H1 (cell line): ENCODE data around the gene MARCHF3. TPM values are rescaled to one million over a fixed set of nuclear protein-coding genes. Genes with fewer than 3 reads are reported as not detected.

Source experiments
- CTCF ChIA-PET: fragments of 300-600 bp; sonication (Branson Sonifier 250); formaldehyde crosslinking; loops from one replicate; lab custom pipeline; 2021; ENCODE audit not compliant: partially characterized antibody; lab: Charles Lee
- POLR2A ChIA-PET: fragments of 300-600 bp; sonication (Branson Sonifier 250); formaldehyde crosslinking; loops from one replicate; lab custom pipeline; 2021; ENCODE audit warnings: inconsistent platforms; ENCODE audit not compliant: partially characterized antibody; lab: Charles Lee
- DNase-seq, 2 experiments: peaks; one replicate each; pipeline versions ENCODE4 v3.0.0 to v3.0.0-alpha.2; 2010 to 2022; ENCODE audit warnings: low spot score in 2 of 2, low read depth in 1 of 2, mixed read lengths in 1 of 2
- FAIRE-seq: peaks from 2 replicates; lab custom pipeline; 2011; peaks lifted over from hg19 to GRCh38; lab: Jason Lieb, UNC
- H2AFZ ChIP-seq: 2 replicates; pipeline ENCODE4 v1.8.1; 2012; ENCODE audit warnings: low read length, inconsistent platforms
- H2AK5ac ChIP-seq: 2 replicates; pipeline ENCODE4 v1.6.1; 2013; ENCODE audit warnings: low read depth, low read length
- H2BK120ac ChIP-seq: replicated peaks from 2 replicates; pipeline ENCODE3; 2013; ENCODE audit warnings: low read depth, low read length, inconsistent platforms
- H2BK12ac ChIP-seq: 2 replicates; pipeline ENCODE4 v1.6.1; 2013; ENCODE audit warnings: low read depth, low read length
- H2BK15ac ChIP-seq: 2 replicates; pipeline ENCODE4 v1.6.1; 2013; ENCODE audit warnings: low read length
- H2BK20ac ChIP-seq: 2 replicates; pipeline ENCODE4 v1.6.1; 2013; ENCODE audit warnings: low read length
- H2BK5ac ChIP-seq: 2 replicates; pipeline ENCODE4 v1.6.1; 2013; ENCODE audit warnings: low read depth, low read length
- H3K14ac ChIP-seq: 2 replicates; pipeline ENCODE4 v1.6.1; 2013; ENCODE audit warnings: inconsistent platforms; ENCODE audit not compliant: insufficient read length
- H3K18ac ChIP-seq: 2 replicates; pipeline ENCODE4 v1.6.1; 2013; ENCODE audit warnings: low read length; ENCODE audit errors: extremely low read depth
- H3K23ac ChIP-seq: 2 replicates; pipeline ENCODE4 v1.6.1; 2013; ENCODE audit warnings: inconsistent platforms; ENCODE audit not compliant: insufficient read length
- H3K23me2 ChIP-seq: 2 replicates; pipeline ENCODE4 v1.6.1; 2013; ENCODE audit warnings: low read depth, low read length
- H3K27ac ChIP-seq: 2 replicates; pipeline ENCODE4 v1.6.1; 2011; ENCODE audit warnings: low read depth, low read length, inconsistent platforms
- H3K27me3 ChIP-seq, 4 experiments: replicated peaks in 1 of 4; 1 replicate in 1 of 4; 2 replicates in 3 of 4; pipeline versions ENCODE4 v1.6.1 to v1.8.1; 2011 to 2013; ENCODE audit warnings: low read length in 3 of 4, mild to moderate bottlenecking in 3 of 4, inconsistent platforms in 2 of 4, mixed read lengths in 2 of 4, moderate library complexity in 1 of 4; ENCODE audit not compliant: control insufficient read depth in 3 of 4, insufficient read depth in 3 of 4; ENCODE audit errors: extremely low read depth in 1 of 4
- H3K36me3 ChIP-seq, 4 experiments: 2 replicates each; pipeline versions ENCODE4 v1.6.1 to v1.8.1; 2011 to 2013; ENCODE audit warnings: mild to moderate bottlenecking in 4 of 4, low read length in 3 of 4, moderate library complexity in 2 of 4, control low read depth in 1 of 4, inconsistent platforms in 1 of 4; ENCODE audit not compliant: insufficient read depth in 4 of 4, control insufficient read depth in 2 of 4
- H3K4ac ChIP-seq: replicated peaks from 2 replicates; pipeline ENCODE3; 2013; ENCODE audit warnings: low read length, low read depth, mixed read lengths, inconsistent platforms; ENCODE audit not compliant: insufficient read length
- H3K4me1 ChIP-seq, 4 experiments: replicated peaks in 1 of 4; 1 replicate in 1 of 4; 2 replicates in 3 of 4; pipeline versions ENCODE4 v1.6.1 to v1.8.1; 2011 to 2013; ENCODE audit warnings: low read length in 3 of 4, inconsistent platforms in 2 of 4, mixed read lengths in 1 of 4; ENCODE audit not compliant: insufficient read depth in 4 of 4, control insufficient read depth in 3 of 4
- H3K4me2 ChIP-seq, 2 experiments: 2 replicates each; pipeline versions ENCODE4 v1.6.1 to v1.8.1; 2011 to 2013; ENCODE audit warnings: low read depth in 2 of 2, low read length in 2 of 2, control low read depth in 1 of 2, inconsistent platforms in 1 of 2, mild to moderate bottlenecking in 1 of 2; ENCODE audit not compliant: insufficient read depth in 1 of 2
- H3K4me3 ChIP-seq, 4 experiments: fragments of 200-600, 300-600 bp in 1 of 4; sonication (generic), shearing (Covaris generic), sonication (Bioruptor Twin) in 1 of 4; 2 replicates each; pipeline versions ENCODE4 v1.5.1 to v1.8.1; 2011 to 2016; ENCODE audit warnings: low read length in 4 of 4, low read depth in 3 of 4, control low read depth in 2 of 4, inconsistent platforms in 2 of 4, mild to moderate bottlenecking in 2 of 4, mixed read lengths in 1 of 4, moderate library complexity in 1 of 4; ENCODE audit not compliant: insufficient read depth in 2 of 4; ENCODE audit errors: extremely low read depth in 1 of 4
- H3K56ac ChIP-seq: replicated peaks from 2 replicates; pipeline ENCODE3; 2013; ENCODE audit warnings: low read depth, mild to moderate bottlenecking, mixed read lengths, low read length, inconsistent platforms; ENCODE audit not compliant: insufficient read length
- H3K79me1 ChIP-seq: 2 replicates; pipeline ENCODE4 v1.6.1; 2013; ENCODE audit warnings: low read depth, low read length, control low read depth
- H3K79me2 ChIP-seq, 2 experiments: 2 replicates each; pipeline versions ENCODE4 v1.6.1 to v1.8.1; 2012 to 2013; ENCODE audit warnings: low read length in 2 of 2, mild to moderate bottlenecking in 2 of 2, inconsistent platforms in 1 of 2; ENCODE audit not compliant: insufficient read depth in 2 of 2, control insufficient read depth in 1 of 2
- H3K9ac ChIP-seq, 4 experiments: replicated peaks in 1 of 4; 1 replicate in 1 of 4; 2 replicates in 3 of 4; pipeline versions ENCODE4 v1.6.1 to v1.8.1; 2011 to 2013; ENCODE audit warnings: low read depth in 3 of 4, low read length in 3 of 4, control low read depth in 2 of 4, mild to moderate bottlenecking in 2 of 4, moderate library complexity in 2 of 4, inconsistent platforms in 1 of 4; ENCODE audit errors: extremely low read depth in 1 of 4
- H3K9me3 ChIP-seq, 2 experiments: 2 replicates each; pipeline versions ENCODE4 v1.6.1 to v1.8.1; 2012 to 2013; ENCODE audit warnings: mild to moderate bottlenecking in 2 of 2, moderate library complexity in 2 of 2, control low read depth in 1 of 2, inconsistent platforms in 1 of 2, low read depth in 1 of 2, low read length in 1 of 2, mixed read lengths in 1 of 2; ENCODE audit not compliant: insufficient read depth in 2 of 2
- H4K20me1 ChIP-seq, 2 experiments: replicated peaks in 1 of 2; 2 replicates each; pipeline versions ENCODE3 to v1.8.1; 2011 to 2013; ENCODE audit warnings: inconsistent platforms in 2 of 2, low read length in 2 of 2, mild to moderate bottlenecking in 1 of 2; ENCODE audit not compliant: insufficient read depth in 2 of 2, control insufficient read depth in 1 of 2
- H4K5ac ChIP-seq: 2 replicates; pipeline ENCODE4 v1.6.1; 2013; ENCODE audit warnings: low read length, low read depth, mixed read lengths, inconsistent platforms; ENCODE audit not compliant: insufficient read length
- H4K8ac ChIP-seq: 2 replicates; pipeline ENCODE4 v1.8.0; 2013; ENCODE audit warnings: mild to moderate bottlenecking, moderate library complexity, low read length, inconsistent platforms; ENCODE audit not compliant: insufficient read depth; ENCODE audit errors: extremely low read depth
- H4K91ac ChIP-seq: replicated peaks from 2 replicates; pipeline ENCODE3; 2013; ENCODE audit warnings: low read length, mixed read lengths, inconsistent platforms; ENCODE audit not compliant: insufficient read length
- BACH1 ChIP-seq: IDR thresholded peaks from 2 replicates; pipeline ENCODE4 v1.6.1; 2012; ENCODE audit warnings: low read length, improper control_type of control experiment
- CBX5 ChIP-seq: fragments of 300-800, 300-1000 bp; sonication (generic); IDR thresholded peaks from 2 replicates; pipeline ENCODE4 v1.7.1; 2016; ENCODE audit warnings: antibody characterized with exemption, low read length, low read depth
- CREB1 ChIP-seq: IDR thresholded peaks from 2 replicates; pipeline ENCODE4 v1.6.1; 2012; ENCODE audit warnings: inconsistent platforms
- HDAC2 ChIP-seq, 2 experiments: fragments of 300-600 bp in 1 of 2; sonication (generic) in 1 of 2; IDR thresholded peaks; 2 replicates each; pipeline ENCODE4 v1.6.1; 2011 to 2012; ENCODE audit warnings: low read depth in 2 of 2, low read length in 2 of 2, mild to moderate bottlenecking in 2 of 2, moderate library complexity in 2 of 2, borderline replicate concordance in 1 of 2, inconsistent platforms in 1 of 2
- HDAC6 ChIP-seq: IDR thresholded peaks from one replicate; pipeline ENCODE4 v1.7.1; 2012; ENCODE audit warnings: low read depth, mild to moderate bottlenecking, inconsistent platforms, low read length, moderate library complexity
- JUN ChIP-seq: IDR thresholded peaks from 2 replicates; pipeline ENCODE4 v1.6.1; 2011; ENCODE audit warnings: low read depth, mild to moderate bottlenecking, improper control_type of control experiment, low read length
- KDM5A ChIP-seq: fragments of 200-600 bp; IDR thresholded peaks from 2 replicates; pipeline ENCODE4 v1.7.1; 2012; ENCODE audit warnings: mild to moderate bottlenecking, low read length, inconsistent platforms, mixed read lengths
- PHF8 ChIP-seq: fragments of 200-600 bp; sonication (generic); conservative IDR thresholded peaks from 2 replicates; pipeline ENCODE4 v1.7.1; 2012; ENCODE audit warnings: low read depth, mild to moderate bottlenecking, inconsistent platforms, low read length, moderate library complexity
- POLR2A ChIP-seq, 2 experiments: IDR thresholded peaks; 1 replicate in 1 of 2; 2 replicates in 1 of 2; pipeline ENCODE4 v1.6.1; 2011; ENCODE audit warnings: low read depth in 2 of 2, low read length in 2 of 2, mild to moderate bottlenecking in 2 of 2; ENCODE audit errors: control extremely low read depth in 1 of 2
- RAD21 ChIP-seq, 2 experiments: IDR thresholded peaks in 1 of 2; conservative IDR thresholded peaks in 1 of 2; 2 replicates each; pipeline ENCODE4 v1.6.1; 2011; ENCODE audit warnings: low read depth in 2 of 2, low read length in 2 of 2, improper control_type of control experiment in 1 of 2, inconsistent platforms in 1 of 2, mild to moderate bottlenecking in 1 of 2, moderate library complexity in 1 of 2
- RFX5 ChIP-seq: IDR thresholded peaks from 2 replicates; pipeline ENCODE4 v1.6.1; 2011; ENCODE audit warnings: low read depth, low read length, improper control_type of control experiment, borderline replicate concordance
- RXRA ChIP-seq: IDR thresholded peaks from 2 replicates; pipeline ENCODE4 v1.6.1; 2011; ENCODE audit warnings: low read depth, mild to moderate bottlenecking, low read length, moderate library complexity; ENCODE audit not compliant: insufficient read depth
- SP1 ChIP-seq: IDR thresholded peaks from 2 replicates; pipeline ENCODE4 v1.6.1; 2011; ENCODE audit warnings: low read depth, low read length
- TAF1 ChIP-seq: IDR thresholded peaks from 2 replicates; pipeline ENCODE4 v1.6.1; 2011; ENCODE audit warnings: mild to moderate bottlenecking, low read depth, low read length
- TBP ChIP-seq: IDR thresholded peaks from 2 replicates; pipeline ENCODE4 v1.6.1; 2011; ENCODE audit warnings: low read depth, low read length, improper control_type of control experiment
- WGBS, 2 experiments: shearing (Covaris generic) in 1 of 2; methylation state at CpG; one replicate each; pipeline versions ENCODE4 v1.1.6 to v1.1.7; 2013 to 2015; ENCODE audit warnings: low lambda C conversion rate in 2 of 2, mixed read lengths in 2 of 2, inconsistent platforms in 1 of 2, low coverage in 1 of 2, missing lambda C conversion rate in 1 of 2; ENCODE audit not compliant: insufficient replicate concordance in 2 of 2, insufficient coverage in 1 of 2, insufficient read length in 1 of 2; ENCODE audit errors: extremely low coverage in 1 of 2, missing lambda C conversion rate in 1 of 2; 5-methylcytosine and 5-hydroxymethylcytosine counted together
- polyA plus RNA-seq, 7 experiments: library from polyadenylated mRNA; depleted of rRNA in 3 of 7; stranded (reverse) in 5 of 7; unstranded in 2 of 7; fragments of >200 nt in 5 of 7; fragments of 200-250 nt in 2 of 7; gene quantifications; 1 replicate in 5 of 7; 2 replicates in 1 of 7; 4 replicates in 1 of 7; pipeline versions ENCODE4 v1.2.1 to v1.2.3, GENCODE V29; 2011 to 2013; ENCODE audit warnings: missing spikeins in 2 of 7, mixed read lengths in 2 of 7
- total RNA-seq: library from RNA; stranded (reverse); fragmentation: NEBNext Ultra II Directional; extraction: Animal tissue kit (Norgen Biotek cat#: 25700); gene quantifications from 2 replicates; pipeline ENCODE4 v1.2.1, GENCODE V29; 2021

The MARCHF3 gene
- total and polyA plus RNA-seq, 2 of the 8 experiments (the other 6 are each of a cell fraction or from before 2014, with no cell fraction given): 12.0 to 16.9 TPM

DNA sequence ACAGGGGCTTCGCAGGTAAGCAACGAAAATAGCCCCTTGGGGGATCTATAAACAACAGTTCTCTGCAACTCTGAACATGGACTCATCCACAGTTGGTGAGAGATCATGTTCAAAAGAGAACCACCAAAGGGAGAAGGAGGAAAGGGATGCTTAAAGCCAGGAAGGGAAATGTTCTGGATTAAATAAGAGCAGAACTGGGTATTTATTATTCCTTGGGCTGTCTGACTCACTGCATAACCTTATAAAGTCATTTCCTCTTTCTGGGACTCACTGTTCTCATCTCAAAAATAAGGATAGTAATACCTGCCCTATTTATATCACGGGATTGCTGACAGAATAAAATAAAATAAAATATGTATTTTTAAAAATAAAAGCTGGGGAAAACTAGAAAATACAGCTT lies 11.2 kb upstream of the MARCHF3 start:
- no peak for FAIRE-seq
- H3K36me3 ChIP-seq: no peaks in the 10 kb centered on the region
- peaks cover 2 to 18% (median 11%) of the 10 kb centered on the region in 4 experiments; a peak in 6 of 7 replicates for H3K4me1 ChIP-seq
- no peak overlapping the region for H2BK20ac ChIP-seq
- H2BK120ac ChIP-seq: no peak overlapping the region
- H3K9ac ChIP-seq: no peak overlapping the region
- 88% methylated on average over 3 of the region's 3 CpGs; no CpG with 5 or more reads in 1 of the 2 experiments for WGBS, 2 experiments
- H2BK15ac ChIP-seq: no peak overlapping the region
- no peak overlapping the region for H4K8ac ChIP-seq
- no peaks in the 10 kb centered on the region for H3K79me2 ChIP-seq
- no peaks in the 10 kb centered on the region for H3K23me2 ChIP-seq
- no peak overlapping the region for H2BK5ac ChIP-seq
- H3K4me3 ChIP-seq: no peak overlapping the region
- no peak overlapping the region for H3K14ac ChIP-seq
- H3K18ac ChIP-seq: no peak overlapping the region
- H3K27me3 ChIP-seq: peaks cover 0 to 1% (median 0%) of the 10 kb centered on the region in 4 experiments; a peak in 1 of 7 replicates
- no peaks in the 10 kb centered on the region for H3K79me1 ChIP-seq
- peak overlapping the region; percentile 6 for H4K91ac ChIP-seq
- H2BK12ac ChIP-seq: no peak overlapping the region
- H3K56ac ChIP-seq: no peak overlapping the region
- no peak overlapping the region for H3K23ac ChIP-seq
- POLR2A ChIA-PET: interaction anchor here (1.6 kb wide), 1 partner anchor 11 kb away, joined by 8 read pairs; the partner anchor contains the start of gene MARCHF3
- no peak overlapping the region for H3K27ac ChIP-seq
- H3K4ac ChIP-seq: no peak overlapping the region
- DNase-seq: no peak
- no peaks in the 10 kb centered on the region for H3K9me3 ChIP-seq
- peak overlapping the region; percentile 25 to 46; a peak in 3 of 4 replicates for H3K4me2 ChIP-seq
- H2AFZ ChIP-seq: peak overlapping the region; percentile 15; the same call in 1 of the 2 replicates
- no peaks in the 10 kb centered on the region for H4K20me1 ChIP-seq
- no peak overlapping the region for H4K5ac ChIP-seq
- no peak overlapping the region for H2AK5ac ChIP-seq
- CTCF ChIA-PET: interaction anchor here (0.6 to 1.4 kb wide), 6 partner anchors 18 to 1026 kb away, joined by 3 read pairs; no protein-coding TSS in a partner anchor
- TF ChIP-seq POLR2A (IDR thresholded peaks at IDR 0.05; ENCODE audit: control extremely low read depth in 1 of 2, low read depth in 2 of 2, low read length in 2 of 2) (no peak), KDM5A (no peak), TAF1 (no peak), RFX5 (no peak), HDAC6 (no peak), HDAC2 (IDR thresholded peaks at IDR 0.05; ENCODE audit: borderline replicate concordance in 1 of 2, low read depth in 2 of 2, low read length in 2 of 2) (no peak), BACH1 (no peak), SP1 (no peak), CREB1 (no peak), TBP (no peak), JUN (no peak), RAD21 (IDR thresholded peaks at IDR 0.05 in 1 of 2, conservative IDR thresholded peaks at IDR 0.05 in 1 of 2; ENCODE audit: low read depth in 2 of 2, low read length in 2 of 2) (no peak), PHF8 (no peak), CBX5 (no peak), RXRA (no peak)
